Measurements from ENCODE around the gene ARHGEF7. TPM values are rescaled to one million over a fixed set of nuclear protein-coding genes. Genes with fewer than 3 reads are reported as not detected.
"Not testable (repeated sequence)": the region's sequence is repeated elsewhere in the genome, so short reads cannot be mapped to it uniquely, and the experiment has no call there.

ARHGEF7 gene
- total RNA-seq, 2 experiments from 2014 or later, result 53.1 to 53.4 TPM

GRCh38 chr13:111194651-111195050 lies 79.5 kb downstream of the ARHGEF7 start:
- H3K9me3 Mint-ChIP-seq; POLR2A ChIA-PET; intact Hi-C loops (cut with micrococcal nuclease); CTCF ChIA-PET; DNase-seq; H3K27me3 Mint-ChIP-seq; H3K4me3 Mint-ChIP-seq; H3K27ac Mint-ChIP-seq: not testable (repeated sequence)
- Mint-ChIP-seq H3K36me3 (peaks cover 25% of the 10 kb centered on the region), H3K4me1 (ENCODE audit: low read depth) (peaks cover 47% of the 10 kb centered on the region)

DNA sequence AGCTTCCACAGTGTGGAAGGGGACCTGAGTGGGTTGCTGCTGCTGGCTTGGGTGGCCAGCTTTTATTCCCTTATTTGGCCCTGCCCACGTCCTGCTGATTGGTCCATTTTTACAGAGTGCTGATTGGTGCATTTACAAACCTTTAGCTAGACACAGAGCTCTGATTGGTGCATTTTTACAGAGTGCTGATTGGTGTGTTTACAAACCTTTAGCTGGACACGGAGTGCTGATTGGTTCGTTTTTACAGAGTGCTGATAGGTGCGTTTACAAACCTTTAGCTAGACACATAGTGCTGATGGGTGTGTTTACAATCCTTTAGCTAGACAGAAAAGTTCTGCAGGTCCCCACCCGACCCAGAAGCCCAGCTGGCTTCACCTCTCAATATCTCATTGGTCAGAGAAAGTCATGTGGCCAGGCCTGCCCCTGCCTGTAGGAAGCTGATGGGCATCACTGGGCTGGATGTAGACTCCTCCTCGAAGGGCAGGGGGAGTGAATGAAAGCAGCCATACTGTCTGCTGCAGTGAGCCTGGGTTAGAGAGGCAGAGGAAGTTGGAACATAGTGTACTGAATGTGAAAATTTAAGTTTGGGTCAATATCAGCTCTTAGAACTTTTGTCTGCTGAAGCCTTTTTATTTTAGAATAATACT lies 83.7 kb downstream of the ARHGEF7 start:
- H3K27ac Mint-ChIP-seq; intact Hi-C loops (cut with micrococcal nuclease); H3K9me3 Mint-ChIP-seq; DNase-seq; CTCF ChIA-PET; H3K27me3 Mint-ChIP-seq; POLR2A ChIA-PET; H3K4me3 Mint-ChIP-seq: not testable (repeated sequence)
- Mint-ChIP-seq H3K4me1 (ENCODE audit: low read depth) (peaks cover 58% of the 10 kb centered on the region), H3K36me3 (peaks cover 27% of the 10 kb centered on the region)

- peaks cover 52% of the 10 kb centered on the region for H3K4me1 Mint-ChIP-seq (ENCODE audit: low read depth)
- peaks cover 28% of the 10 kb centered on the region for H3K36me3 Mint-ChIP-seq
- CTCF ChIA-PET, result interaction anchor here (1.6 kb wide), 1 partner anchor 10 kb away, joined by 3 read pairs; no protein-coding TSS in a partner anchor
Measured at GRCh38 chr13:111201304-111201940, 86.3 kb downstream of the ARHGEF7 start.

DNA sequence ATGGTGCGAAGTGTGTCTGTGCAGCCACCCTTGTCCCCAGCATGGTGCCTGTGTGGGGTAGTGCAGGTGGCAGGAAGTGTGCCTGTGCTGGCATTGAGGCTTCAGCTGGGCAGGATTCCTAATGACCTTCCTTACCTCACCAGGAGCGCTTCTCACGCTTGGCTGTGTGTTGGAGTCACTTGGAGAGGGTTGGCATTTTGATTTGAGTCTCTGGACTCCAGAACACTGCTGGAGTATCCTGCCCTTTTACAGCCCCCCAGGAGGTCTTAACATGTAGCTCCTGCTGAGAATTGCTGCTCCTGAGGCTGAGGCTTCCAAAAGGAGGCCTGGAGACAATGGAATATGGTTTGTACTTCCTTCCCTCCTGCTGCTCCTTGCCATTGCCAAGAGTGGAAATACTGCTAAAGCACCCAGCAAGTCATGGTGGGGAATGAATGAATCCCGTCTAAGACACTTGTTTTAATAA lies 87.1 kb downstream of the ARHGEF7 start:
- Mint-ChIP-seq H3K27ac (peak overlapping the region; percentile 13), H3K4me1 (ENCODE audit: low read depth) (peaks cover 52% of the 10 kb centered on the region), H3K27me3 (no peaks in the 10 kb centered on the region), H3K4me3 (no peak overlapping the region), H3K36me3 (peaks cover 20% of the 10 kb centered on the region), H3K9me3 (peaks cover 3% of the 10 kb centered on the region)
- CTCF ChIA-PET, result interaction anchor here (1.6 kb wide), 1 partner anchor 9 kb away, joined by 3 read pairs; no protein-coding TSS in a partner anchor
- DNase-seq, result no peak
- intact Hi-C loops (cut with micrococcal nuclease), result loop anchor here (1.0 to 2.0 kb wide), 2 partner anchors 13 to 21 kb away; no protein-coding TSS in a partner anchor
- POLR2A ChIA-PET, result interaction anchor here (1.0 kb wide), 1 partner anchor 49 kb away, joined by 3 read pairs; no protein-coding TSS in a partner anchor

More at GRCh38 chr13:111201304-111201940, 86.3 kb downstream of the ARHGEF7 start:
- H3K4me3 Mint-ChIP-seq, result no peak overlapping the region
- no peak for DNase-seq
- intact Hi-C loops (cut with micrococcal nuclease), result no loop called here
- no peaks in the 10 kb centered on the region for H3K27me3 Mint-ChIP-seq
- H3K9me3 Mint-ChIP-seq, result peaks cover 3% of the 10 kb centered on the region
- no peak overlapping the region for H3K27ac Mint-ChIP-seq
- POLR2A ChIA-PET, result no interaction called here

- POLR2A ChIA-PET, result interaction anchor here (1.0 kb wide), 1 partner anchor 49 kb away, joined by 3 read pairs; no protein-coding TSS in a partner anchor
- H3K27ac Mint-ChIP-seq, result peak overlapping the region; percentile 13
- peak; percentile 30 for DNase-seq
- H3K4me1 Mint-ChIP-seq (ENCODE audit: low read depth), result peaks cover 55% of the 10 kb centered on the region
- no peak overlapping the region for H3K4me3 Mint-ChIP-seq
- peaks cover 3% of the 10 kb centered on the region for H3K9me3 Mint-ChIP-seq
- no peaks in the 10 kb centered on the region for H3K27me3 Mint-ChIP-seq
- CTCF ChIA-PET, result interaction anchor here (0.6 to 1.6 kb wide), 4 partner anchors 9 to 135 kb away, joined by 3 to 7 read pairs (median 4); no protein-coding TSS in a partner anchor
- H3K36me3 Mint-ChIP-seq, result peaks cover 16% of the 10 kb centered on the region
- intact Hi-C loops (cut with micrococcal nuclease), result loop anchor here (1.0 to 2.0 kb wide), 2 partner anchors 13 to 22 kb away; no protein-coding TSS in a partner anchor
Measured at GRCh38 chr13:111202745-111203144, 87.6 kb downstream of the ARHGEF7 start.

DNA sequence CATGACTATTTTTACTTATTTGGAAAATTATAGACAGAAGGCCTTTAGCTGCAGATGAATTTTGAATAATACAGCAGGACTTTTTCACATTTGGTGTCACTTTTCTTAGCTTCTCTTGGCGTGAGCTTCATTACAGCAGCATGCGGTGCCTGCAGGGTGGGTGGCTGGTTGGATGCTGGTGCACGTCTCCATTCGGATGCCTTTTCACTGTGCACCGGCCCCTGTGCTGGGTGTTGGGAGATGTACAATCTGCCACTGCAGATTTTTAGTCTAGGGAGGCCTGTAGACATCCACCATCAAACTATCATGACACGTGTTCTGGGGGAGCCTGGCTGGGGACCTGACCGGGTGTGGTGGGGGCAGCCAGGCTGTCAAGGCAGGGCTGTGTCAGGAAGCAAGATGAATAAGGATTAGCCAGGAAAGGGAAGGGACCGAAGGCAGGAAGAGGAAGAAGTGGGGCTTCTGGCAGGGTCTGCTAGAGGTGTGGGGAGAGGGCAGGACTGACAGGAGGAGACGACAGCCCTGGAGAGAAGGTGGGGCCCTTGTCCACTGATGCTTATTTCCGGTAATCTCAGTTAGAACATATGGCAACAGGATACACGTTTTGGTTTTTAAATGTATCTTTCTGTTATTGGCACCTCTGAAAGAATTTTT lies 88.8 kb downstream of the ARHGEF7 start:
- peaks cover 57% of the 10 kb centered on the region for H3K4me1 Mint-ChIP-seq (ENCODE audit: low read depth)
- intact Hi-C loops (cut with micrococcal nuclease), result loop anchor here (2.0 kb wide), 1 partner anchor 23 kb away; no protein-coding TSS in a partner anchor
- peaks cover 7% of the 10 kb centered on the region for H3K36me3 Mint-ChIP-seq
- no peak overlapping the region for H3K4me3 Mint-ChIP-seq
- ChIA-PET POLR2A (no interaction called here), CTCF (interaction anchor here (1.1 to 1.5 kb wide), 2 partner anchors 15 to 136 kb away, joined by 3 to 7 read pairs; no protein-coding TSS in a partner anchor)
- H3K9me3 Mint-ChIP-seq, result no peaks in the 10 kb centered on the region
- no peaks in the 10 kb centered on the region for H3K27me3 Mint-ChIP-seq
- DNase-seq, result no peak
- H3K27ac Mint-ChIP-seq, result peak overlapping the region; percentile 14

DNA sequence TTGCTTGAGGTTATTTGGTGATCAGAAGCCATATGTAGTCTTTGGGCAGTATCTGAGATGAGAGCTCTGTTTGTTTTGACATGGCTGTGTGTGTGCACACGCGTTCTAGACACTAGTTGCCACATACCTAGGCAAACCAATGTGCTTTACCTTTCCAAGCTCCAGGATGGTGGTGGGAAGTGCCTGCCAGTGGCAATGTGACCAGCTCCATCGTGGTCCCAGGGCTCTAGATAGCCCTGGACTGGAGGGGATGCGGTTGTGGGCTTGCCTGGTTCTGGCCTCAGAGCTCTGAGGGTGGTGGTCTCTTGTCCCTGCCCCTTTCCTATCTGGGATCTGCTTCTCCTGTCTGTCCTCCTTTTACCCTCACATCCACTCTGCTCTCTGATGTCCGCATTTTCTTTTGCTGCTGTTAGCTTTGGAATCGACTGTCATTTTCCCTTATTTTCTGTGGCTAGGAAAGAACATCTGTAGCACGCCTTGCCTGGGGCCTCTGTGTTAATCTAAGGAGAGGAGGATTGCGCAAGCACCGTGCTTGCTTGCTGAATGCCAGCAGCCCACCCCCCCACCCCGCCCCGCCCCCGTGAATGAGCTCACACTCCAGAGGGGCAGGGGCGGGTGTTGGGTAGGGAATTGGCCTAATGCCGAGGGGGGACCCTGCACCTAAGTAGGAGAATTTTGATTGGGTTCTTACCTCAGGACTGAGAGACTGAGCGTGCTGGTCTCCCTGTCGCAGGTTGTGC lies 89.5 kb downstream of the ARHGEF7 start:
- peaks cover 5% of the 10 kb centered on the region for H3K36me3 Mint-ChIP-seq
- peaks cover 55% of the 10 kb centered on the region for H3K4me1 Mint-ChIP-seq (ENCODE audit: low read depth)
- ChIA-PET POLR2A (no interaction called here), CTCF (no interaction called here)
- H3K4me3 Mint-ChIP-seq, result no peak overlapping the region
- intact Hi-C loops (cut with micrococcal nuclease), result no loop called here
- H3K27ac Mint-ChIP-seq, result no peak overlapping the region
- no peak for DNase-seq
- no peaks in the 10 kb centered on the region for H3K27me3 Mint-ChIP-seq
- H3K9me3 Mint-ChIP-seq, result no peaks in the 10 kb centered on the region

GRCh38 chr13:111206148-111206547 lies 91.0 kb downstream of the ARHGEF7 start:
- H3K4me1 Mint-ChIP-seq (ENCODE audit: low read depth), result peaks cover 45% of the 10 kb centered on the region
- POLR2A ChIA-PET, result no interaction called here

DNA sequence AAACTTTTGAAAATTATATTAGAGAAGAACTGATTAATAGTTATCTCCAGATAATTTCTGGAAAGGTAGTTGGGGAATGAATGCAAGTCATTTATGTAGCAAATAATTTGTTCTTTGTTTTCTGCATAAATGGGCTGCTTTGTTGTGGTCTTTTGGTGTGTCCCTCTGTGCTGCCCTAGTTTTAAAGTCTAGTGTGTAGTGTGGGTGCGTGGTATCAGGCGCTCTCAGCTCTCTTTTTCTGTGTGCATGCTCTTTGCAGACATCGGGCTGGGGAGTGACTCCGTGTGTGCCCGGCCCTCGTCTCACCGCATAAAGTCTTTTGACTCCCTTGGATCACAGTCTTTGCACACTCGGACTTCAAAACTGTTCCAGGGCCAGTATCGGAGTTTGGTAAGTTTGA lies 94.5 kb downstream of the ARHGEF7 start:
- Mint-ChIP-seq H3K9me3 (no peaks in the 10 kb centered on the region), H3K4me3 (no peak overlapping the region), H3K27me3 (no peaks in the 10 kb centered on the region), H3K4me1 (ENCODE audit: low read depth) (peaks cover 23% of the 10 kb centered on the region), H3K36me3 (peaks cover 4% of the 10 kb centered on the region), H3K27ac (no peak overlapping the region)
- intact Hi-C loops (cut with micrococcal nuclease), result no loop called here
- DNase-seq, result no peak
- POLR2A ChIA-PET, result no interaction called here
- CTCF ChIA-PET, result no interaction called here

More at GRCh38 chr13:111206148-111206547, 91.0 kb downstream of the ARHGEF7 start:
- DNase-seq, result no peak
- no peak overlapping the region for H3K27ac Mint-ChIP-seq
- H3K36me3 Mint-ChIP-seq, result peaks cover 4% of the 10 kb centered on the region
- H3K9me3 Mint-ChIP-seq, result no peaks in the 10 kb centered on the region
- intact Hi-C loops (cut with micrococcal nuclease), result no loop called here
- no peaks in the 10 kb centered on the region for H3K27me3 Mint-ChIP-seq
- CTCF ChIA-PET, result interaction anchor here (0.7 kb wide), 1 partner anchor 51 kb away, joined by 4 read pairs; no protein-coding TSS in a partner anchor
- no peak overlapping the region for H3K4me3 Mint-ChIP-seq

GRCh38 chr13:111210091-111210490 lies 95.0 kb downstream of the ARHGEF7 start:
- Mint-ChIP-seq H3K4me1 (ENCODE audit: low read depth) (peaks cover 23% of the 10 kb centered on the region), H3K9me3 (no peaks in the 10 kb centered on the region), H3K27ac (no peak overlapping the region), H3K4me3 (no peak overlapping the region), H3K27me3 (no peaks in the 10 kb centered on the region), H3K36me3 (peaks cover 4% of the 10 kb centered on the region)
- ChIA-PET POLR2A (no interaction called here), CTCF (no interaction called here)
- intact Hi-C loops (cut with micrococcal nuclease), result no loop called here
- no peak for DNase-seq

- ChIA-PET CTCF (interaction anchor here (1.0 to 2.1 kb wide), 3 partner anchors 8 to 143 kb away, joined by 3 to 7 read pairs (median 4); no protein-coding TSS in a partner anchor), POLR2A (interaction anchor here (0.6 to 0.7 kb wide), 2 partner anchors 62 to 540 kb away, joined by 3 read pairs; no protein-coding TSS in a partner anchor)
- H3K27ac Mint-ChIP-seq, result no peak overlapping the region
- peaks cover 29% of the 10 kb centered on the region for H3K4me1 Mint-ChIP-seq (ENCODE audit: low read depth)
- intact Hi-C loops (cut with micrococcal nuclease), result no loop called here
- peaks cover 4% of the 10 kb centered on the region for H3K36me3 Mint-ChIP-seq
- no peak for DNase-seq
- no peaks in the 10 kb centered on the region for H3K9me3 Mint-ChIP-seq
- no peaks in the 10 kb centered on the region for H3K27me3 Mint-ChIP-seq
- no peak overlapping the region for H3K4me3 Mint-ChIP-seq
Measured at GRCh38 chr13:111210544-111211469, 95.7 kb downstream of the ARHGEF7 start.
